Left ventricle myocardium inferior (tissue), 1 donor: ENCODE results near the gene NUP62. TPM values are rescaled to one million over a fixed set of nuclear protein-coding genes. Genes with fewer than 3 reads are reported as not detected.

Source experiments
- DNase-seq: peaks from one replicate; pipeline ENCODE4 v3.0.0-alpha.2; 2020
- H3K27ac ChIP-seq: fragments of 200-600 bp; replicated peaks from 2 replicates; pipeline ENCODE4 v1.8.0; 2021
- H3K27me3 ChIP-seq: fragments of 200-600 bp; 2 replicates; pipeline ENCODE4 v1.8.0; 2021; ENCODE audit warnings: low read depth
- H3K36me3 ChIP-seq: fragments of 200-600 bp; 2 replicates; pipeline ENCODE4 v1.8.0; 2021
- H3K4me1 ChIP-seq: fragments of 200-600 bp; 2 replicates; pipeline ENCODE4 v1.8.0; 2021
- H3K4me3 ChIP-seq: fragments of 200-600 bp; 2 replicates; pipeline ENCODE4 v1.8.0; 2021; ENCODE audit warnings: mild to moderate bottlenecking, moderate library complexity
- H3K9me3 ChIP-seq: fragments of 200-600 bp; replicated peaks from 2 replicates; pipeline ENCODE4 v1.8.0; 2021
- CTCF ChIP-seq: fragments of 200-600 bp; IDR thresholded peaks from 2 replicates; pipeline ENCODE4 v1.8.0; 2021; ENCODE audit warnings: antibody characterized with exemption, mild to moderate bottlenecking, borderline replicate concordance
- intact Hi-C: fragments of 100-400 bp; cut with micrococcal nuclease; formaldehyde crosslinking; loops from one replicate; pipeline ENCODE4 v1.11.0; 2022
- total RNA-seq: library from RNA; stranded (reverse); fragmentation: NEBNext Ultra II Directional; extraction: Animal tissue kit (Norgen Biotek cat#: 25700); gene quantifications from one replicate; pipeline ENCODE4 v1.2.1, GENCODE V29; 2021
- donor health status: DM: no; HTN: yes; CAD: no; lungs with severe emphysema.

Gene NUP62
- total RNA-seq, 1 donor from 2014 or later, result 28.4 TPM

GRCh38 chr19:49884109-49884508, 45.2 kb downstream of the NUP62 start:
- H3K4me1 ChIP-seq, result peaks cover 23% of the 10 kb centered on the region
- H3K27ac ChIP-seq, result no peak overlapping the region
- no peak for TF ChIP-seq CTCF
- no peak overlapping the region for H3K4me3 ChIP-seq
- intact Hi-C loops, result no loop called here
- no peaks in the 10 kb centered on the region for H3K27me3 ChIP-seq
- no peaks in the 10 kb centered on the region for H3K9me3 ChIP-seq
- peaks cover 83% of the 10 kb centered on the region for H3K36me3 ChIP-seq
- DNase-seq, result no peak

- peaks cover 82% of the 10 kb centered on the region for H3K36me3 ChIP-seq
- no peak for DNase-seq
- intact Hi-C loops, result no loop called here
- H3K9me3 ChIP-seq, result no peaks in the 10 kb centered on the region
- no peak overlapping the region for H3K4me3 ChIP-seq
- H3K27me3 ChIP-seq, result no peaks in the 10 kb centered on the region
- no peak for TF ChIP-seq CTCF
- H3K4me1 ChIP-seq, result peaks cover 31% of the 10 kb centered on the region
- H3K27ac ChIP-seq, result no peak overlapping the region
These were observed 46.2 kb downstream of the NUP62 start for GRCh38 chr19:49883094-49883493.

GRCh38 chr19:49882643-49883042, 46.7 kb downstream of the NUP62 start:
- intact Hi-C loops, result no loop called here
- Histone ChIP-seq H3K4me1 (peaks cover 30% of the 10 kb centered on the region), H3K9me3 (no peaks in the 10 kb centered on the region), H3K27me3 (no peaks in the 10 kb centered on the region), H3K4me3 (no peak overlapping the region), H3K36me3 (peaks cover 82% of the 10 kb centered on the region), H3K27ac (no peak overlapping the region)
- DNase-seq, result no peak
- TF ChIP-seq CTCF, result no peak

- Histone ChIP-seq H3K27ac (no peak overlapping the region), H3K36me3 (peaks cover 82% of the 10 kb centered on the region), H3K9me3 (no peaks in the 10 kb centered on the region), H3K27me3 (no peaks in the 10 kb centered on the region), H3K4me1 (peaks cover 22% of the 10 kb centered on the region), H3K4me3 (no peak overlapping the region)
- intact Hi-C loops, result no loop called here
- no peak for TF ChIP-seq CTCF
- no peak for DNase-seq
These were observed 47.5 kb downstream of the NUP62 start for GRCh38 chr19:49881672-49882394.

- no peak for TF ChIP-seq CTCF
- peaks cover 24% of the 10 kb centered on the region for H3K4me1 ChIP-seq
- H3K36me3 ChIP-seq, result peaks cover 78% of the 10 kb centered on the region
- no peak overlapping the region for H3K27ac ChIP-seq
- H3K4me3 ChIP-seq, result no peak overlapping the region
- no peaks in the 10 kb centered on the region for H3K27me3 ChIP-seq
- intact Hi-C loops, result no loop called here
- H3K9me3 ChIP-seq, result no peaks in the 10 kb centered on the region
- DNase-seq, result no peak
These were observed 48.1 kb downstream of the NUP62 start for GRCh38 chr19:49881186-49881585.
